Hematopoietic multipotent progenitor cell treated with erythropoietin and hydrocortisone succinate and interleukin-3 and kit ligand, for 15 days (in vitro differentiated cells): ENCODE data around the gene RC3H2.
"Not testable (repeated sequence)": the region's sequence is repeated elsewhere in the genome, so short reads cannot be mapped to it uniquely, and the experiment has no call there.

Source experiments
- DNase-seq: peaks from one replicate; pipeline ENCODE4 v3.0.0-alpha.2; 2015; ENCODE audit warnings: low spot score

RC3H2 gene

GRCh38 chr9:122918310-122918709, 13.2 kb upstream of the RC3H2 start:
- no peak for DNase-seq

- DNase-seq: peak; percentile 64
These were observed 8.0 kb upstream of the RC3H2 start, which contains the start of gene ZBTB6 for GRCh38 chr9:122912964-122913673. Gene ZBTB6 (minus strand): TSS chr9:122913323. CDS start chr9:122912072, 1,251 bp downstream.

GRCh38 chr9:122912671-122912963, 7.5 kb upstream of the RC3H2 start:
- DNase-seq: no peak

GRCh38 chr9:122906122-122906521, 963 bp upstream of the RC3H2 start:
- not testable (repeated sequence) for DNase-seq

GRCh38 chr9:122904466-122904822, 715 bp downstream of the RC3H2 start:
- peak; percentile 25 for DNase-seq

- DNase-seq: peak; percentile 24
These were observed 4.4 kb downstream of the RC3H2 start for GRCh38 chr9:122900791-122901190.

- DNase-seq: no peak
These were observed 7.2 kb downstream of the RC3H2 start for GRCh38 chr9:122897969-122898368.

- DNase-seq: no peak
These were observed 16.7 kb downstream of the RC3H2 start for GRCh38 chr9:122888480-122888879.

GRCh38 chr9:122883125-122883524, 22.0 kb downstream of the RC3H2 start:
- no peak for DNase-seq

- no peak for DNase-seq
These were observed 25.7 kb downstream of the RC3H2 start for GRCh38 chr9:122879443-122879842.

- DNase-seq: no peak
These were observed 29.6 kb downstream of the RC3H2 start for GRCh38 chr9:122875523-122875922.

GRCh38 chr9:122867276-122867675, 37.9 kb downstream of the RC3H2 start:
- DNase-seq: not testable (repeated sequence)

- no peak for DNase-seq
These were observed 39.1 kb downstream of the RC3H2 start for GRCh38 chr9:122866079-122866478.

- DNase-seq: no peak
These were observed 39.9 kb downstream of the RC3H2 start for GRCh38 chr9:122865300-122865699.

GRCh38 chr9:122863407-122863806, 41.8 kb downstream of the RC3H2 start:
- no peak for DNase-seq

GRCh38 chr9:122860319-122861142, 44.6 kb downstream of the RC3H2 start:
- DNase-seq: no peak

GRCh38 chr9:122857815-122858214, 47.3 kb downstream of the RC3H2 start:
- peak; percentile 22 for DNase-seq

GRCh38 chr9:122852085-122852786, 52.9 kb downstream of the RC3H2 start:
- not testable (repeated sequence) for DNase-seq

GRCh38 chr9:122848256-122848943, 56.8 kb downstream of the RC3H2 start:
- DNase-seq: no peak

- DNase-seq: no peak
These were observed 58.7 kb downstream of the RC3H2 start for GRCh38 chr9:122846371-122846940.

GRCh38 chr9:122845116-122845515, 60.0 kb downstream of the RC3H2 start:
- DNase-seq: no peak

- no peak for DNase-seq
These were observed 61.0 kb downstream of the RC3H2 start for GRCh38 chr9:122844137-122844536.
